ENCODE measurements around the gene ADSS2.
"Not testable (repeated sequence)": the region's sequence is repeated elsewhere in the genome, so short reads cannot be mapped to it uniquely, and the experiment has no call there.

ADSS2 gene

DNA sequence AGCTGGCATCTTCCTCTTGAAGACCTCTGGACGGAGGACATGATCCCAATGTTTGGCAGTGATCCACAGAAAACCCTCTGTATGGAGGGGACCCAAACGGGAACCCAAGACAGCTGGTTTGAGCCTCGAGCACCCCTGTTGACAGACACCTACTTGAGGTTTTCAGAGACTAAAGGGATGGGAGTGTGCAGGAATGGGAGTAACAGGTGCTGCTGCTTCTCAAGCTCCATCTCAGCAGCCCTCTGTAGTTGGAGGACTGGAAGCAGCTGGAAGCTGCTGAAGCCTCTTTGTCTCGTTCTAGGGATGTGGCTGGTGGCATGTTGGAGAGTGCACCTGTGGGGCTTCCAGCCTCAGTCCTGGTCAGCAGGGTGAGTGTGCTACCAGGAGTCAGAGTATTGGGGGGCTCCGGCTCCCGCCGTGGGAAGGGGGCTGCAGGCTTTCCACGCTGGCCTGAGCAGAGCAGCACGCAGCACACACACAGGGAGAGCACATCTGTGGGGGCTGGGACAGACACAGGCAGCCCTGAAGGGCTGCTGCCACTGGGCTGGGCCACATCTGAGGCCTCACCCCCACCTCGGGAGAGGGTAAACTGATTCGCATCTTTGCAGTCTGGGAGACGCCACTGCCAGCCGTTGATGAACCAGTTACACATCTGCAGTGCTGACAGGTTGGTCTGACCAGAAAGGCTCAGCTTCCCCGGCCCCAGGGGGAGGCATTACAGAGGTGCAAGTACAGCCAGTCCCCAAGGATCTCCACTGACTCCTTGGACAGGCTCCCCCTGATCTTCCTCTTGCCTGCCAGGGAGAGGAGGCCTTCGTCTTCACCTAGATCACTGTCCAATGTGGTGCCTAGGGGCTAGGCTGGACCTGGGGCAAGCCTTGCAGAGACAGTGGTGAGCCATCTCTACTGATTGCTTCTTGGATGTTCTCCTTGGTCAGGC is 56.6 kb downstream of the ADSS2 start:
- DNase-seq = no peak

- no peak for DNase-seq
Measured at GRCh38 chr1:244394346-244394745, 57.4 kb downstream of the ADSS2 start.

GRCh38 chr1:244393604-244394176 is 58.0 kb downstream of the ADSS2 start:
- DNase-seq = no peak

GRCh38 chr1:244391761-244392160 is 59.9 kb downstream of the ADSS2 start:
- DNase-seq = no peak

GRCh38 chr1:244388961-244389360 is 62.7 kb downstream of the ADSS2 start:
- no peak for DNase-seq

DNA sequence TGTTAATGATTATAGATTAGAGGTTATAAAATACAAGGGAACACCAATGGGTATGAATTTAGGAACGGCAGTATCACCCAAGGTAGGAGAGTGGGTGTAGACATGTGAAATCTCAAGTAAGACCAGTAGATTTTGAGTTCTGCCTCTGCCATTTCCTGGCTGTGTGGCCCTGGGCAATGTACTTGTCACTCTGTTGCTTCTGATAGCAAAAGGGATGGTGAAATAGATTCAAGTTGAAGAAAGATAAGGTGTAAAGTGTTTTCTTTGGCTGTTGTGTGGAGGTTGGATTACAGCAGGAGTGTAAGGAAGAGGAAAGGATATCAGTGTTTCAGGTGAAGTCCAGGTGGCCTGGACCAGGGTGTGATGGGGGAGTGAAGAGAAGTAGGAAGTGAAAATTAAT is 64.3 kb downstream of the ADSS2 start:
- no peak for DNase-seq

DNA sequence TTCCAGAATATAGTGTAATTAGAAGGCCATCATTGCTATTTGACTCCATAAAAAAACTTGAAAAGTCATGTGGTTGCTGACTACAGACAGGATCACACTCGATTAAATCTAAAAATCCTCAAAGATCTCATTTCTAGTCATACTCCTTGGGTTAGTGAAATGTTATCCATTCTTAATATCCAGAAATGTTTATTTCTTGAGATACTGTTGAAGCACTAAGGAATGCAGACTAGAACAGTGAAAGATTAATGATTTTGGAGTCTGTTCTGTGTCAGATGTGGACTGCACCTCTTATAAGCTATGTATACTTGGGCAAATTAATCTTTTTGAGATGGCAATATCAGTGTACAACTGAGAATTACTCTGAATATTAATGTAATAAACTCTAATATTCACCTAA is 65.1 kb downstream of the ADSS2 start:
- DNase-seq = no peak

DNA sequence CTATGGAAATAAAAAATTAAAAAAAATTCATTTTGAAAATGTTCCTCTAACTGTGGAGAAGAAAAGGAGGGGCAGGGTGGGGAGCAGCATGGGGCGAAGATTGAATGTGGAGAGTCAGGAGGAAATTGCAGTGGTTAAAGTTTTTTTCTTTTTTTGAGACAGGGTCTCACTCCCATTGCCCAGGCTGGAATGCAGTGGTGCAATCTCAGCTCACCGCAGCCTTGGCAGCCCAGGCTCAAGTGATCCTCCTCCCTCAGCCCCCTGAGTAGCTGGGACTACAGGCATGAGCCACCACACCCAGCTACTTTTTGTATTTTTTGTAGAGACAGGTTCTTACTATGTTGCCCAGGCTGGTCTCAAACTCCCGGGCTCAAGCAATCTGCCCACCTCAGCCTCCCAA is 67.6 kb downstream of the ADSS2 start:
- no peak for DNase-seq

DNA sequence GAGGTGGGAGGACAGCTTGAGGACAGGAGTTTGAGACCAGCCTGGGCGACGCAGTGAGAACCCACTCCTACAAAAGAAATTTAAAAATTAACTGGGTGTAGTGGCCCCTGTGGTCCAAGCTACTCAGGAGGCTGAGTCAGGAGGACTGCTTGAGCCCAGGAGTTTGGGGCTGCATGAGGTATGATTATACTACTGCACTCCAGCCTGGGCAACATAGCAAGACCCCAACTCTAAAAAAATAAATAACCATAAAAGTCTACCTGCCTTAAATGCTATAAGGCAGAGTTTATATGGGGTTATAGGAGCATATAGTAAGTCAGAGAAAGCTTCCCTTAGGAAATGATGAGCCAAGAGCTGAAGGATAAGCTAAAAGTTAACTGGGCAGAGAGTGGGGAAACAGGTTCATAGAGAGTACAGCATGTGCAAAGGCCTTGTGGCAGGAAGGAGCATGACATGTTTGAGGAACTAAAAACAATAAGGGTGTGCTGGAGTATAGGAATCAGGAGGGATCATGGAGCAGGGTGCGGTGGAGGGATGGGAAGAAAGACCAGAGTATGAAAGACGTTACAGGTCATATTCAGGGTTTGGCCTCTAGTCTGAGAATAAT is 68.3 kb downstream of the ADSS2 start:
- no peak for DNase-seq

DNA sequence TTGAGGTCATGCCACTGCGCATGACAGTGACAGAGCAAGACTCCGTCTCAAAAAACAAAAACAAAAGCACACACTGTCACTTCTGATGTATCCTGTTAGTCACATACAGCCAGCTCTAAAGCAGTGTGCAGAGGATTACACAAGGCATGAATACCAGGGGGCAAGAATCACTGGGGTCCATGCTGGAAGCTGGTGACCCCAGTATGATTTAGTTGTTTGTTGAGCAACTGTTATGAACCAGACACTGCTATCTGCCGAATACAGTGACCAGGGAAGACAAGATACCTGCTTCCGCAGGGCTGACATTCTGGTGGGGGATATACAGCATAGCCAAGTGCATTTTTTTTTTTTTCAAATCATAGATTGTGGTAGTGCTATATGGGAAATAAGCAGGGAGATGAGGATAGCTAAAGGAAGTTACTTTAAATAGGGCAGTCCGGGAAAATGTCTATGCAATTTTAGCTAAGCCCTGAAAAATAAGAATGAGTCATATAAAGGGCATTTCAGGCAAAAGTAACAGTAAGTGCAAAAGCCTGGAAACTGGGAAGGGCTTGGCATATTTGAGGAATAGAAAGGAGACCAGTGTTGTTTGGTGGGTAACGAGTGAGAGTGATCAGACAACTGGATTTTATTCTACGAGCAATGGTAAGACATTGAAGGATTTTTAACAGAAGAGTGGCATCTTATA is 69.7 kb downstream of the ADSS2 start:
- DNase-seq = no peak

DNA sequence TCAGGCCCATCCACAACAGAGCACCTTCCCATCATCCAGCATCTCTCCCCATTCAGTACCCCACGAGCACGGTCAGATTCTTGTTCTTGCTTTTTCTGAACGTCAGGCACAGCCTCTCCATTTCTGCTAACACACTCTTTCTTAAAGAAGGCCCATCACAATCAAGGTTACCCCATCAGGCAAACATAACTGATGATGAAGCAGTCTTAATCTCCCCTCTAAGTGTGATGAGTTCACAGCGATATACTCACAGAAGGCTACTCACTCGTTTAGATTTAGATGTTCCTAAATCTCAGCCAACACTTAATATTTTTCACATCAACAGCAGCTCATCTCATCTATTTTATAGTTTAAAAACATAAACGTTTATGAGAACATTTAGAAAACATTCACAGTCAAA is 75.6 kb downstream of the ADSS2 start:
- no peak for DNase-seq

GRCh38 chr1:244375051-244375450 is 76.7 kb downstream of the ADSS2 start:
- no peak for DNase-seq

- not testable (repeated sequence) for DNase-seq
Measured at GRCh38 chr1:244374484-244374883, 77.2 kb downstream of the ADSS2 start.

GRCh38 chr1:244371242-244372141 is 80.2 kb downstream of the ADSS2 start:
- no peak for DNase-seq

- no peak for DNase-seq
Measured at GRCh38 chr1:244370060-244370637, 81.6 kb downstream of the ADSS2 start.

DNA sequence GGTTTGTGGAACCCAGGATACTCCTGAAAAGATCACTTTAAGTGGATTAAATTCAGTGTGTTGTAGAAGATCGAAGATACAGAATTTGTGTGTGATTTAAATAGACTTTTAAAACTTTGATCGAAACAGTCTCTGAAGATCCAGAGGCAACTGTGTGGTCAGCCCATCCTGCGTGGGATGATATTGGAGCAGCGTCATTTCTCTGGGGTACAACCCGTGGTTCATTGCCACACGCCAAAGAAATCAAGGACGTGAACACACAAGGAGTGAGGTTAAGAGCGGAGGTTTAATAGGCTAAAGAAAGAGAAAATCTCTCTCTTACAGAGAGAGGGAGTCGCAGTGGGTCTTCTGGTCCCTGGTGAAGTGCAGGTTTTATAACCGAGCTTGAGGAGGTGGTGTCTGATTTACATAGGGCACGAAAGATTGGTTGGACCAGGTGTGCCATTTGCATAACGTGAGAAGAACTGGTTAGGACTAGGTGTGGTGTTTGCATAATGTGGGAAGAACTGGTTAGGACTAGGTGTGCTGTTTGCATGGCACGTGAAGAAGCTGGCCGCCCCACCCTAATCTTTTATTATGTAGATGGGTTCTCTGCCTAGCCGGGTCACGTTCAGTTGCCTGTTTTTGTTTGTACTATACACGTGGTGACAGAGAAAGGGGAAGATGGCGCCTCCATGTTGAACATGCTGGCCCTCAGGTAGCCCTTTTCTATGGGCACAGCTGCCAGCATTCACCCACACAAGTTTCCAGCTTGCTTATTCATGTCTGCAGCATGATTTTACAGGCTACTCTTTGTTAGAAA is 82.3 kb downstream of the ADSS2 start:
- DNase-seq = no peak

- DNase-seq = no peak
Measured at GRCh38 chr1:244368279-244368678, 83.4 kb downstream of the ADSS2 start.

DNA sequence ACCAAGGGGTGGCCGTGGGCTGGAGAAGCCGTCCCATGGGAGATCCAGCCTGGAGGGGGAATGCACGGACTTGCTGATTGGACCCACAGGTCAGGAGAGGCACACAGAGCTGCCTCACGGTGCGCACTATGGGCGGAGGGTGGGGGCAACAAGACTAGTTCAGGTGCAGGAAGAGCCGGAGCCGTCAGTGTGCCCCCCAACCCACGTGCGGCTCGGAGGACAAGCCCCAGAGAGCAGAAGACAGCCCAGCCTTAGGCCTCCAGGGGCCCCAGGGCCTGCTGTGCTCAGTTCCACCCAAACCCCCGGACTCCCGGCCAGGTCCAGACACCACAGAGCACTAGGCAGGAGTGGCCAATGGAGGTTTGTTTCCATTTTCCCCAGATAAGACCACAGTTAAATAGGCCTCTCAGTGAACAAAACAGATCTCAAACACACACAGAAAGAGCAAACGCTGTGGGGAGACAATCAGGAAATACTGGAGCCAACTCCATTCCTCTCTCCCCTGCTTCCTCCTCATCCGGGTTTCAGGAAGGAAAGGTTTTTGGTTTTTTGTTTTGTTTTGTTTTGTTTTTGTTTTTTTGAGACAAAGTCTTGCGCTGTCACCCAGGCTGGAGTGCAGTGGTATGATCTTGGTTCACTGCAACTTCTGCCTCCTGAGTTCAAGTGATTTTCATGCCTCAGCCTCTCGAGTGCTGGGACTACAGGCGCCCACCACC is 84.2 kb downstream of the ADSS2 start:
- DNase-seq = no peak

GRCh38 chr1:244365809-244366208 is 85.9 kb downstream of the ADSS2 start:
- no peak for DNase-seq

GRCh38 chr1:244365262-244365661 is 86.4 kb downstream of the ADSS2 start:
- DNase-seq = not testable (repeated sequence)
